Tibial nerve (tissue), 4 donors: ENCODE results near the gene HK2. TPM values are rescaled to one million over a fixed set of nuclear protein-coding genes. Genes with fewer than 3 reads are reported as not detected.
"Not testable (repeated sequence)": the region's sequence is repeated elsewhere in the genome, so short reads cannot be mapped to it uniquely, and the experiment has no call there.

ENCODE experiments used
- DNase-seq, 2 donors: peaks; one replicate each; pipeline ENCODE4 v3.0.0-alpha.2; 2019; ENCODE audit warnings: low spot score in 2 of 2
- H3K27ac ChIP-seq, 4 donors: fragments of 200-600 bp; sonication (generic) in 3 of 4; one replicate each; pipeline ENCODE4 v1.5.1; 2017 to 2019; ENCODE audit warnings: mild to moderate bottlenecking in 1 of 4
- H3K27me3 ChIP-seq, 2 donors: fragments of 200-600 bp; sonication (generic) in 1 of 2; one replicate each; pipeline versions ENCODE4 v1.5.1 to v1.6.0; 2017 to 2019
- H3K36me3 ChIP-seq, 3 donors: fragments of 200-600 bp; sonication (generic); one replicate each; pipeline ENCODE4 v1.5.1; 2018 to 2019
- H3K4me1 ChIP-seq, 4 donors: fragments of 200-600 bp; sonication (generic) in 3 of 4; one replicate each; pipeline ENCODE4 v1.5.1; 2017 to 2019
- H3K4me3 ChIP-seq, 4 donors: fragments of 200-600 bp; sonication (generic) in 3 of 4; one replicate each; pipeline ENCODE4 v1.5.1; 2017 to 2019; ENCODE audit warnings: mild to moderate bottlenecking in 1 of 4, moderate library complexity in 1 of 4
- H3K9me3 ChIP-seq, 4 donors: fragments of 200-600 bp; sonication (generic) in 3 of 4; one replicate each; pipeline ENCODE4 v1.5.1; 2017 to 2019
- CTCF ChIP-seq, 5 experiments: fragments of 200-600 bp in 3 of 5; fragments of 450-650 bp in 2 of 5; sonication (generic) in 3 of 5; IDR thresholded peaks; one replicate each; pipeline ENCODE4 v1.5.1; 2016 to 2019; ENCODE audit warnings: antibody characterized with exemption in 5 of 5, mild to moderate bottlenecking in 3 of 5, moderate library complexity in 2 of 5
- EP300 ChIP-seq, 2 donors: sonication (generic); formaldehyde crosslinking; IDR thresholded peaks; one replicate each; pipeline ENCODE4 v1.6.1; 2017; ENCODE audit warnings: antibody characterized with exemption in 2 of 2, mild to moderate bottlenecking in 1 of 2
- POLR2A ChIP-seq, 2 donors: fragments of 450-650 bp; IDR thresholded peaks; one replicate each; pipeline ENCODE4 v1.6.1; 2017; ENCODE audit warnings: antibody characterized with exemption in 2 of 2, mild to moderate bottlenecking in 2 of 2, moderate library complexity in 2 of 2
- WGBS, 2 donors: methylation state at CpG; one replicate each; pipeline ENCODE4 v1.1.5; 2018; 5-methylcytosine and 5-hydroxymethylcytosine counted together
- total RNA-seq, 4 donors: library from RNA; depleted of rRNA; stranded (reverse); fragments of >200 nt; gene quantifications; one replicate each; pipeline ENCODE4 v1.1.0, GENCODE V29; 2016

HK2 gene
- total RNA-seq, 4 donors from 2014 or later, result 6.5 to 13.4 (median 6.7) TPM

GRCh38 chr2:74850496-74851190 is 16.7 kb downstream of the HK2 start:
- WGBS, 2 donors, result 94 to 99% methylated on average over 3 of the region's 3 CpGs
- H3K4me1 ChIP-seq, result peaks cover 0 to 27% (median 9%) of the 10 kb centered on the region in 4 donors
- no peaks in the 10 kb centered on the region for H3K36me3 ChIP-seq
- no peaks in the 10 kb centered on the region for H3K27me3 ChIP-seq
- TF ChIP-seq CTCF (IDR thresholded peaks at IDR 0.05) (no peak), POLR2A (IDR thresholded peaks at IDR 0.05) (no peak), EP300 (IDR thresholded peaks at IDR 0.05) (no peak)
- no peak for DNase-seq
- H3K9me3 ChIP-seq, result no peaks in the 10 kb centered on the region
- peak overlapping the region in 2 of 4 donors; percentile 46 to 78 for H3K27ac ChIP-seq
- no peak overlapping the region for H3K4me3 ChIP-seq

- 86 to 90% methylated on average over 8 of the region's 8 CpGs for WGBS, 2 donors
- Histone ChIP-seq H3K4me1 (peaks cover 0 to 22% (median 7%) of the 10 kb centered on the region in 4 donors), H3K9me3 (no peaks in the 10 kb centered on the region), H3K36me3 (no peaks in the 10 kb centered on the region), H3K27ac (no peak overlapping the region), H3K4me3 (no peak overlapping the region), H3K27me3 (no peaks in the 10 kb centered on the region)
- DNase-seq, result no peak
- TF ChIP-seq CTCF (IDR thresholded peaks at IDR 0.05) (no peak), POLR2A (IDR thresholded peaks at IDR 0.05) (no peak), EP300 (IDR thresholded peaks at IDR 0.05) (no peak)
Measured at GRCh38 chr2:74851191-74851566, 17.3 kb downstream of the HK2 start.

- WGBS, 2 donors, result 94 to 98% methylated on average over 8 of the region's 8 CpGs
- not testable (repeated sequence) for H3K4me3 ChIP-seq, H3K9me3 ChIP-seq, H3K27me3 ChIP-seq, H3K27ac ChIP-seq, DNase-seq, H3K36me3 ChIP-seq
- peaks cover 0 to 22% (median 6%) of the 10 kb centered on the region in 4 donors for H3K4me1 ChIP-seq
Measured at GRCh38 chr2:74853360-74853759, 19.4 kb downstream of the HK2 start.

GRCh38 chr2:74854401-74854800 is 20.5 kb downstream of the HK2 start:
- H3K9me3 ChIP-seq, result no peaks in the 10 kb centered on the region

GRCh38 chr2:74855114-74855707 is 21.3 kb downstream of the HK2 start:
- not testable (repeated sequence) for H3K36me3 ChIP-seq, H3K27ac ChIP-seq, H3K4me1 ChIP-seq, H3K9me3 ChIP-seq, H3K4me3 ChIP-seq, DNase-seq, H3K27me3 ChIP-seq
- WGBS, 2 donors, result 95 to 96% methylated on average over 16 of the region's 16 CpGs

More at GRCh38 chr2:74854401-74854800, 20.5 kb downstream of the HK2 start:
- DNase-seq, result no peak
- 92 to 97% methylated on average over 4 of the region's 4 CpGs for WGBS, 2 donors
- no peaks in the 10 kb centered on the region for H3K36me3 ChIP-seq
- TF ChIP-seq EP300 (IDR thresholded peaks at IDR 0.05) (no peak), CTCF (IDR thresholded peaks at IDR 0.05) (no peak), POLR2A (IDR thresholded peaks at IDR 0.05) (no peak)
- no peaks in the 10 kb centered on the region for H3K27me3 ChIP-seq
- H3K4me1 ChIP-seq, result peaks cover 0 to 15% (median 2%) of the 10 kb centered on the region in 4 donors
- no peak overlapping the region for H3K27ac ChIP-seq
- no peak overlapping the region for H3K4me3 ChIP-seq

- Histone ChIP-seq H3K4me3 (no peak overlapping the region), H3K9me3 (no peaks in the 10 kb centered on the region), H3K27ac (no peak overlapping the region), H3K27me3 (no peaks in the 10 kb centered on the region), H3K36me3 (no peaks in the 10 kb centered on the region), H3K4me1 (no peaks in the 10 kb centered on the region)
- TF ChIP-seq EP300 (IDR thresholded peaks at IDR 0.05), result no peak
- no peak for TF ChIP-seq CTCF (IDR thresholded peaks at IDR 0.05)
- TF ChIP-seq POLR2A (IDR thresholded peaks at IDR 0.05), result no peak
- no peak for DNase-seq
- 83 to 84% methylated on average over 10 of the region's 10 CpGs for WGBS, 2 donors
Measured at GRCh38 chr2:74856004-74856578, 22.2 kb downstream of the HK2 start.
